CD1c-positive myeloid dendritic cell (primary cell): Measurements from ENCODE around the gene GADD45G.

Experiments
- DNase-seq: peaks from one replicate; pipeline ENCODE4 v3.0.0-alpha.2; 2016; ENCODE audit errors: extremely low spot score

Gene GADD45G

DNA sequence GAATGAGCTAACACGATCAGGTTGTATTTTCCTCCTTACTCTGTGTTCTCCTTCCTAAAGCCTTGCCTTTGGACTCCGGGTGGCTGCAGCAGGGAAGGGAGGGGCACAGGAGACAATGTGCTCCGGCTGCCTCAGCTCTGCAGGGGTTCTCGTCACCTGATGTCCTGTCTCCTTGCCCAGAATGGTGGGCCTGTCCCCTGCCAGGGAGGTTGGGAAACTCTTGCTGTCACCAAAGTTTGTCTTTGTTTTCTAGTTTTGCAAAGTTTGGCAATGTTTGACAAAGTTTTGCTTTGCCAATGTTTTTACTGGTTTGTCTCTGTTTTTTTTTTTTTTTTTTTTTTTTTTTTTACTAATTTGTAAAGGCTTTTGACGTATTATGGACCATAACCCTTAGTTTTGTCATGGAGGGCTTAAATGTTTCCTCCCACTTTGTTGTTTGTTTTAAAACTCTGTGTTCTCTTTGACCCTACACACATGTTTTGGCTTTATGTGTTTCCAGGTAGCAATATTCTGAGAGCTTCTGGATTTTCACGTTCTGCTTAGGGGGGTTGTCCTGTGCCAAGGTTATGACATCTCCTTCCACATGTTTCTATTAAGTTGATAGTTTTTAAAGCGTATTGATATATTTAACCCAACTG lies 49.3 kb downstream of the GADD45G start:
- DNase-seq, result no peak

DNA sequence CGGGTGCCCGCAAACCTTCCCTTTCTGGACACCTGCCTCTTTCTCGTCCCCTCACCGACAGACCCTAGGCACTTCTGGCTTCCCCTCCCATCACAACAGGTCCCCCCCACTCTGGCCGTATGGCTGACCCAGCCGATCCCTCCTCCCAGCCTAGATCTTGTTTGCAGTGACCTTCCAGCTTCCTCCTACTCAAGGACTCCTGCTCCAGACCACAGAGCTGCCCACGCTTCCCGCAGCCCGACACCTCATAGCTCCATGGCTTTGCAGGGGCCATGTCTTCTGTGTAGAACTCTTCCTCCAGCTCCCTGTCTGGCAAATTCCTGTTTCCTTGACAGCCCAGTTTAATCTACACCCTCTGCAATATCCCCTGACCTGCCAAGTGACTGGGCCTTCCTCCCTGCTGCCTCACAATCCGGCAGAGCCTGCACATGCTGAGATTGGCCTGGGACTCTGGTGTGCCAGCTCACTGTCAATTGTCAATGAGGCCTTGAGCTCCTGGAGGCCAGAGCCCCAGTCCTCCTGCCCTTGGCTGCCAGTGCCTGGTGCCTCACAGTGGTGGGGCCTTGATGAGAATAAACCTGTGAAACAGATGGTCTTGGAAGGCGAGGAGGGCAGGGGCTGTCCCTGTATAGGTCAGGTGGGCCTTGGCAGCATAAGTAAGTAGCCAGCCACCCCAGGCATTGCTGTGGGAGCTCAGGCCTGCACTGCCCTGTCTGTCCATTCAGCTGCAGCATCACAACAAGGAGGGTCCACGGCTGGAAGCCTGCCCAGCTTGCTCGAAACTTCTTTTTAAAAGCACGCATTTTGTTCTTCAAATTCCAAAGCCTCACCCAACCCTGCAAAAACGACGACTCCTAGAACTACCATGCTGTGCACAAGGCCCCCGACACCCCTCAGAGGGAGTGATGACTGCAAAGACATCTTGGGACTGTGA lies 50.5 kb downstream of the GADD45G start:
- peak; percentile 77 for DNase-seq
